ENCODE data around the gene DALRD3. TPM values are rescaled to one million over a fixed set of nuclear protein-coding genes. Genes with fewer than 3 reads are reported as not detected.

Gene DALRD3
- polyA plus RNA-seq, 1 of the 3 experiments (the other 2 are of a cell fraction) = 82.7 TPM

DNA sequence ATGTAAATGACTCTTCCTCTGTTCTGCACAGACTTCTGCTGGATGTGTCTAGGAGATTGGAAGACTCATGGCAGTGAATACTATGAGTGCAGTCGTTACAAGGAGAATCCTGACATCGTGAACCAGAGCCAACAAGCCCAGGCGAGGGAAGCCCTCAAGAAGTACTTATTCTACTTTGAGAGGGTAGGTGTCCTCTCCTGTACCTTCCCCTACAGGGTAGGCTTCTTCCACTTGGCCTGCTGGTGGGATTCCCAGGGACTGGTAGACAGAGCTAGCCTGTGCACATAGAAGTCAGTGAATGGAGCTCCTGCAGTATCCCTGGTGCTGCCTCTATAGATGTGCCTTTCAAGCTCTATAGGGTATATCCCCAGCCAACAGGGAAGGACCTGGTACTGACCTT is 38.9 kb downstream of the DALRD3 start (continued):
- TF ChIP-seq, protein P1, sequence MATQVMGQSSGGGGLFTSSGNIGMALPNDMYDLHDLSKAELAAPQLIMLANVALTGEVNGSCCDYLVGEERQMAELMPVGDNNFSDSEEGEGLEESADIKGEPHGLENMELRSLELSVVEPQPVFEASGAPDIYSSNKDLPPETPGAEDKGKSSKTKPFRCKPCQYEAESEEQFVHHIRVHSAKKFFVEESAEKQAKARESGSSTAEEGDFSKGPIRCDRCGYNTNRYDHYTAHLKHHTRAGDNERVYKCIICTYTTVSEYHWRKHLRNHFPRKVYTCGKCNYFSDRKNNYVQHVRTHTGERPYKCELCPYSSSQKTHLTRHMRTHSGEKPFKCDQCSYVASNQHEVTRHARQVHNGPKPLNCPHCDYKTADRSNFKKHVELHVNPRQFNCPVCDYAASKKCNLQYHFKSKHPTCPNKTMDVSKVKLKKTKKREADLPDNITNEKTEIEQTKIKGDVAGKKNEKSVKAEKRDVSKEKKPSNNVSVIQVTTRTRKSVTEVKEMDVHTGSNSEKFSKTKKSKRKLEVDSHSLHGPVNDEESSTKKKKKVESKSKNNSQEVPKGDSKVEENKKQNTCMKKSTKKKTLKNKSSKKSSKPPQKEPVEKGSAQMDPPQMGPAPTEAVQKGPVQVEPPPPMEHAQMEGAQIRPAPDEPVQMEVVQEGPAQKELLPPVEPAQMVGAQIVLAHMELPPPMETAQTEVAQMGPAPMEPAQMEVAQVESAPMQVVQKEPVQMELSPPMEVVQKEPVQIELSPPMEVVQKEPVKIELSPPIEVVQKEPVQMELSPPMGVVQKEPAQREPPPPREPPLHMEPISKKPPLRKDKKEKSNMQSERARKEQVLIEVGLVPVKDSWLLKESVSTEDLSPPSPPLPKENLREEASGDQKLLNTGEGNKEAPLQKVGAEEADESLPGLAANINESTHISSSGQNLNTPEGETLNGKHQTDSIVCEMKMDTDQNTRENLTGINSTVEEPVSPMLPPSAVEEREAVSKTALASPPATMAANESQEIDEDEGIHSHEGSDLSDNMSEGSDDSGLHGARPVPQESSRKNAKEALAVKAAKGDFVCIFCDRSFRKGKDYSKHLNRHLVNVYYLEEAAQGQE (IDR thresholded peaks at IDR 0.05; ENCODE audit: low read depth, low read length) = no peak
- TF ChIP-seq GABPA (IDR thresholded peaks at IDR 0.05; ENCODE audit: low read depth) = no peak
- TF ChIP-seq, protein P2, sequence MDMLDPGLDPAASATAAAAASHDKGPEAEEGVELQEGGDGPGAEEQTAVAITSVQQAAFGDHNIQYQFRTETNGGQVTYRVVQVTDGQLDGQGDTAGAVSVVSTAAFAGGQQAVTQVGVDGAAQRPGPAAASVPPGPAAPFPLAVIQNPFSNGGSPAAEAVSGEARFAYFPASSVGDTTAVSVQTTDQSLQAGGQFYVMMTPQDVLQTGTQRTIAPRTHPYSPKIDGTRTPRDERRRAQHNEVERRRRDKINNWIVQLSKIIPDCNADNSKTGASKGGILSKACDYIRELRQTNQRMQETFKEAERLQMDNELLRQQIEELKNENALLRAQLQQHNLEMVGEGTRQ (IDR thresholded peaks at IDR 0.05; ENCODE audit: borderline replicate concordance, low read depth, low read length) = no peak

DNA sequence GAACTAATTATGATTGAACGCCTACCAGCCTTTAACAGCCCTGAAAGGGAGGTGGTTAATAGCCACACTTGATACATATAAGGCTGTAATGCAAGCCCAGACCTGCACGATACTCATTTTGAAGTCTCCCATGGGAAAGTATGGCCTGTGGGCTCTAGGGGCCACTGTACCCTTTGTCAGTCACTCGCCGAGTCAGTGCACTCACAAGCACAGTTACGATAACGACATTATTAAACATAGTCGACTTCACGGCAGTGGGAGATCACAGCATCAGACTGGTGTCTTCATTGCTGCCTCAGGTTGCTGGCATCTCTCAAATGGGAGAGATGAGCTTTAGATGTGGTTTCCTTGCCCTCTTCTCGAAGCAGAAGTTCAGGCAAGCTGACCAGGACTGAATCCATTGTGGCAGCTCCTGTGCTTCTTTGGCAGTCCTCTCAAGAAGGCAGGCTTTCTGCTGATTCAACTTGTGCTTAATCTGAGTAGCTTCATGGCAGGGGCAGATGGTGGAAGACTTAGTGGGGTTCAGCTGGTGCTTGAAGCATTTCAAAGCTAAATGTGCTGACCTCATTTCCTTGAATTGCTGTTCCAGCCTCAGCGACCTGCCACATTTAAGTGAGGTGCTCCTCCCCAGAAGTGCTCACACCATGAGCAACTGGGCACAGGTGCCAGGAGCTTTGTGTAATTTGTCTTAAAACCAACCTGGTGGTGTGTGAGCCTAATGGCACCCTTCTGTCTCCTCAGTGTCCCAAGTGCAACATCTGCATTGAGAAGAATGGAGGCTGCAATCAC is 44.1 kb downstream of the DALRD3 start:
- WGBS (ENCODE audit: low lambda C conversion rate) = 96% methylated on average over 9 of the region's 10 CpGs
- CTCF ChIA-PET = interaction anchor here (1.4 kb wide), 1 partner anchor 13 kb away, joined by 9 read pairs; no protein-coding TSS in a partner anchor
- TF ChIP-seq RCOR1 (IDR thresholded peaks at IDR 0.05; ENCODE audit: low read length) (no peak), SMC3 (IDR thresholded peaks at IDR 0.05; ENCODE audit: low read depth, low read length) (no peak), MXI1 (IDR thresholded peaks at IDR 0.05; ENCODE audit: low read depth, low read length) (no peak), GABPA (IDR thresholded peaks at IDR 0.05; ENCODE audit: low read depth) (no peak), NRF1 (IDR thresholded peaks at IDR 0.05; ENCODE audit: low read depth, low read length) (no peak), NFIC (IDR thresholded peaks at IDR 0.05; ENCODE audit: borderline replicate concordance) (no peak), FOXJ3 (CRISPR knock-in tag; IDR thresholded peaks at IDR 0.05) (no peak), EZH2phosphoT487 (IDR thresholded peaks at IDR 0.05; ENCODE audit: borderline replicate concordance, low read depth) (no peak), ELF1 (IDR thresholded peaks at IDR 0.05) (no peak), TCF12 (IDR thresholded peaks at IDR 0.05) (no peak)
- TF ChIP-seq, protein P1 (IDR thresholded peaks at IDR 0.05; ENCODE audit: low read depth, low read length) = no peak
- TF ChIP-seq, protein P3, sequence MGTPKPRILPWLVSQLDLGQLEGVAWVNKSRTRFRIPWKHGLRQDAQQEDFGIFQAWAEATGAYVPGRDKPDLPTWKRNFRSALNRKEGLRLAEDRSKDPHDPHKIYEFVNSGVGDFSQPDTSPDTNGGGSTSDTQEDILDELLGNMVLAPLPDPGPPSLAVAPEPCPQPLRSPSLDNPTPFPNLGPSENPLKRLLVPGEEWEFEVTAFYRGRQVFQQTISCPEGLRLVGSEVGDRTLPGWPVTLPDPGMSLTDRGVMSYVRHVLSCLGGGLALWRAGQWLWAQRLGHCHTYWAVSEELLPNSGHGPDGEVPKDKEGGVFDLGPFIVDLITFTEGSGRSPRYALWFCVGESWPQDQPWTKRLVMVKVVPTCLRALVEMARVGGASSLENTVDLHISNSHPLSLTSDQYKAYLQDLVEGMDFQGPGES (IDR thresholded peaks at IDR 0.05; ENCODE audit: low read depth, low read length) = no peak

More for the DNA sequence above, 44.1 kb downstream of the DALRD3 start:
- H3K4me3 ChIP-seq (ENCODE audit: low read depth in 2 of 2, low read length in 1 of 2) = no peak overlapping the region
- no peaks in the 10 kb centered on the region for H3K9me3 ChIP-seq
- H3K27ac ChIP-seq (ENCODE audit: low read depth in 2 of 2, low read length in 1 of 2) = no peak overlapping the region
- no peaks in the 10 kb centered on the region for H3K4me1 ChIP-seq (ENCODE audit: control insufficient read depth in 1 of 2, insufficient read depth in 2 of 2, low read depth in 1 of 2, low read length in 1 of 2)
- H3K36me3 ChIP-seq (replicated peaks in 1 of 2; ENCODE audit: control insufficient read depth in 1 of 2, insufficient read depth in 2 of 2, low read length in 1 of 2) = peaks cover 61 to 71% of the 10 kb centered on the region in 2 experiments
- no peaks in the 10 kb centered on the region for H3K27me3 ChIP-seq (ENCODE audit: insufficient read depth)
- no peak overlapping the region for H2AFZ ChIP-seq (ENCODE audit: low read depth)
- no peaks in the 10 kb centered on the region for H3F3A ChIP-seq (replicated peaks; ENCODE audit: insufficient read depth)
- POLR2A ChIA-PET = no interaction called here
- H3K9ac ChIP-seq = no peak overlapping the region
- H3K4me2 ChIP-seq = no peak overlapping the region
- no peak for DNase-seq
- H4K20me1 ChIP-seq (ENCODE audit: insufficient read depth) = no peaks in the 10 kb centered on the region
- H3K9me2 ChIP-seq = no peaks in the 10 kb centered on the region
- H3K79me2 ChIP-seq (ENCODE audit: insufficient read depth) = no peaks in the 10 kb centered on the region; the same call in 1 of the 2 replicates

Measured in SK-N-SH (cell line).